DMS 273 (cell line): ENCODE measurements around the gene MYO1F.
A peak's percentile ranks its signal among the peaks of the same experiment; 100 is the strongest.

ENCODE experiments used
- DNase-seq: peaks from one replicate; lab custom pipeline; 2025; ENCODE audit not compliant: unreplicated experiment; lab: John Stamatoyannopoulos, UW

MYO1F gene

DNA sequence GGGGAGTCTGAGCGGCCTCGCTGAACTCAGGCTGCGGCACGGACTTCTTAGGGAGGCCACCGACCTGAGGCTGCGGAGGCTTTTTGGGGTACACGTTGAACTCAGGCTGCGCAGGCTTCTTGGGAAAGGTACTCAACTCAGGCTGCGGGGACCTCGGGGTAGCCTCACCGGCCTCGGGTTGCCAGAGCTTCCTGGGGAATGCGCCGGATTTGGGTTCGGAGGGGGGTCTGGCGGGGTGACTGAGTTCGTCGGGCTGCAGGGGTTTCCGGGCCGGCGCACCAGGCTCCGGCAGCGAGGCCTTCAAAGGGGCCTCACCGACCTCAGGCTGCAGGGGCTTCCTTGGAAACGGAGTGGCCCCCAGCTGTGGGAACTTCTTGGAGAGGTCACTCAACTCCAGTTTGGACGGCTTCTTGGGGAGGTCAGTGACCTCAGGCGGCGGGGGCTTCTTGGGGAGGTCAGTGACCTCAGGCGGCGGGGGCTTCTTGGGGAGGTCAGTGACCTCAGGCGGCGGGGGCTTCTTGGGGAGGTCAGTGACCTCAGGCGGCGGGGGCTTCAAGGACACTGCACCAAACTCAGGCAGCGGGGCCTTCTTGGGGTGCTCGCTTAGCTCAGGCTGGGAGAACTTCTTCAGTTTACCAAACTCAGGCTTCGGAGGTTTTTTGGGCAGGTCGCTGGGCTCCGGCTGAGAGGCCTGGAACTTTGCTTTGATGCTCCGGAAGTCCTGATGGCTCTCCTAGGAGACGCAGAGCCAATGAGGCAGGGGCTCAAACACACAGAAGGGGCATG, 78.0 kb downstream of the MYO1F start:
- no peak for DNase-seq

DNA sequence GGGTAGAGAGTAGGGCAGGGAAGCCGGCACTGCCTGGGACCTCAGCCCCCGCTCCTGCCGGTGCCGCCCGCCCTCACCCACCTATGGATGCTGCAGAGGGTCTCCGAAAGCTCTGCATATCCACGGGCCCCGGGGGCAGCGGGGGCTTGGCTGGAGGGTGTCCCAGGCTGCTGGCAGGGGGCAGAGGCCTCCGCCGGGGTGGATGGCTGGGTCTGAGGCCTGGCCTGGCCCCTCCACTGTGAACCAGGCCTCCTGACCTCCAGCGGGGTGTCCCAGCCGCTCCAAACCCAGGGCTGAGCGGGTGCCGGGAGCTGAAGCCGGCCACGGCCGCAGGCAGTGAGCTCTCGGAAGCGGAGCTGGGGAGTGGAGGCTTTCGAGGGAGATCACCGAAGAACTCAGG, 78.9 kb downstream of the MYO1F start:
- no peak for DNase-seq

DNA sequence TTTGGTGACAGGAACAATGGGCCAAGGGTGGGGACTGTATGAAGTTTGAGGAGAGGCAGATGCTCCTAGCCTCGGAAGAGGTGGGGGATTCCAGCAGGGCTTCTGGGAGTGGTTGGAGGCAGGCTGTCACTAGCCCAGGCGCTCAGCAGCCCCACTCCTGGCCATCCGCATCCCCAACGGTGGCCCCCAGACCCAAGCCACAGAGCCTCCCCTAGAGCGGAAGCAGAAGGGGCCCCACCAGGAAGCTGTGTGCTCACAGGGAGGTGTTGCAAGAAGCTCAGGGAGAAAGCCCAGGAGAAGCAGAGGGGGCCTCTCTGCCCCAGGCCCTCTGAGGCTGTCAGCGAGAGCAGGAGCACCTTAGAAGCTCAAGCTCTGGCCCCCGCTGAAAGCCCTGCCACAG, 83.1 kb downstream of the MYO1F start:
- no peak for DNase-seq

DNA sequence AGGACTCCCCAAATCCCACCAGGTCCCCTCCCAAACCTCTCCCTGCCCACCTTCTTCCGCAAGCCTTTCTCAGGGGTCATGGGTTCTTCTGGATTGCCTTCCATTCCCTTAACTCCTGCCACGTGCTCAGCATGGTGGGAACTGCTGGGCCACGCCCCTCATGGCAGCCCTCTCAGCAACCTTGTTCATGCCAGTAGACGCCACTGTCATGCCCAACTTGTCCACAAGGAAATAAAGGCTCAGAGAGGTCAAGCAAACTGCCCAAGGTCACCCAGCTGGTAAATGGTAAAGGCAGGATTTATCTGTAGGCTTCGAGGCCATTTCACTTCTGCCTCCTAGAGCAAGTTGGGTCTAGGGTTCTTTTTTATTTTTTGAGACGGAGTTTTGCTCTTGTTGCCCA, 85.7 kb downstream of the MYO1F start:
- DNase-seq, result peak; percentile 51

DNA sequence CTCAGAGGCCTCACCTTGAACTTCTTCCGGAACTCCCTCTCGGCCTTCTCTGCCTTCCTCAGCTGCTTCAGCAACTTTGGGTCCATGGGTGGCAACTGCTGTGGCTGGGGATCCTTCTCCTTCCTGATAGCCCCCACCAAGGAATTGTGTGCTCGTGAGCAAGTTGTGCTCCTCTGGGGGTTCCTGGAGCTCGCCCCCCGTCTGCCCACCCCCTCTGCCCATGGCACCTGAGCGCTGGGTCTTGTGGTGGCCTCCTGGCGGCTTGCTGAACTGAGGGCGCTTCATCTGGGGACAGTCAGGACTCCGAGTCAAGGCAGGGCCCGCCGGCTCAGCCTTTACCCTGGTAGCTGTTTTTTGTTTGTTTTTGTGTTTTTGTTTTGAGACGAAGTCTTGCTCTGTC, 86.4 kb downstream of the MYO1F start:
- DNase-seq, result no peak

DNA sequence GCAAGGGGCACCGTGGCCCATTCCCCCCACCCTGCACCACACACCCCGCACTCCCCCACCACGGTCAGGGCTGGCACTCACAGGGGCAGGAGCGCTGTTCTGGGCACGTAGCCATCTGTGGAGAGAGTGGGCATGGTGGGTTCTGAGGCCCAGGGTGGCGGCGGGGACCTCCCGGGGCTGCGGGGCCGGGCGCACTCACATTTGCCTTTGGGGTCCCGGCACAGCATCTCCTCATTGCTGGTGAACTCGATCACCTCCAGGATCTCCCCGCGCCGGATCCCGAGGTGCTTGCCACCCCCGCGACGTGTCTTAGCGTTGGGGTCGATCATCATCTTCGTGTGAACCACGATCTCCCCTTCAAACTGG, 86.9 kb downstream of the MYO1F start:
- no peak for DNase-seq

DNA sequence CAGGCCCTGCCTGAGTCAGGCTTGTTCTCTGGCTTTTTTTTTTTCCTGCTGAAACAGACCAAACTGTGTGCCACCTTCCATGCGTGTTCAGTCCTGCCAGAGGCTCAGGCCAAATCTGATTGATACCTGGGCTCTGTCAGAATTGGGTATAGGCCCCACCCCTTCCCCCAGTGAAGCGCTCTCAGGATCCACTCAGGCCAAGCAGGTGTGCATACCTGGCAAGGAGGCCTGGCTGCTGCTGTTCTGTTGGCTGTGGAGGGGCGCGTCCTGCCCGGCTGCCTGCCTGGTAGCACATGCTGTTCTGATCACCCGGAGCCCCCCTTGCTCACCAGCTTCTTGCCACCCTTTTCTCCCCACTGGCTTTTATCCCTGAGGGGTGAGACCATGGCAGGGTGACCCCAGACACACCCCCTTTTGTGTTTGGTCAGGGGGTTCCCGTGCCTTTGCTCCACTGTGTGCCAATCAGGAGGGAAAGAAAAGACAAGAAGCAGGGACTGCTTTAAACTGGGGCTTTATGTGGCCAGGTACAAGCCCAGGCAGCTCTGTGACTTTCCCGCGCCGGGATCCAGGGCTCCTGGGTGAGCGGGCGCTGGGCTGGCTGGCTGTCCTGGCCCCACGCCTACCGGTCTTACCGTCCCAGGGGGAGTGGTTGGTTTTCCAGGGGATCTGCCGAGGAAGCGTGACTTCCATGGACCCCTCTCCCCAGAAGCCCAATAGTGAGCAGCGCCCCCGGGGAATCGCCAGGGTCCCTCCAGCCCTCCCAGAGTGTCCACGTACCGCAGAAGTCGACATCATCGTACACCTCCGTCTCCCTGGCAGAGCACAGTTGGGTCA, 87.5 kb downstream of the MYO1F start:
- no peak for DNase-seq

DNA sequence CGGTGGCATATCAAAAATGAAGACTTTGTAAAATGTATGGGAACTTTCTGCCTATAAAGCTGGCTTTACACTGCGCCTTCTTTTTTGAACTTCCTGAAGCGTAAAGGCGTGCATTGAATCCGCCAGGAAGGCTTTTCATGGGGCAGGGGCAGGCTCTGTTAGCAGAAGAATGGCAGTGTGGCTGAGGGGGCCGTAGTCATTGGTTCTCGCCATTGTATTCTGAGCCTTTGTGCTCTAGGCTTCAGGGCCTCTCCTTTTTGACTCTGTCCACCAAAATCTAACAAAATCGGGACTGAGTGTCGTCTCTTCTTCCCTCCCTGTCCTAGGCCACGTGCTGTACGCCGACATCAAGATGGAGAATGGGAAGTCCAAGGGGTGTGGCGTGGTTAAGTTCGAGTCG, 88.9 kb downstream of the MYO1F start:
- no peak for DNase-seq

DNA sequence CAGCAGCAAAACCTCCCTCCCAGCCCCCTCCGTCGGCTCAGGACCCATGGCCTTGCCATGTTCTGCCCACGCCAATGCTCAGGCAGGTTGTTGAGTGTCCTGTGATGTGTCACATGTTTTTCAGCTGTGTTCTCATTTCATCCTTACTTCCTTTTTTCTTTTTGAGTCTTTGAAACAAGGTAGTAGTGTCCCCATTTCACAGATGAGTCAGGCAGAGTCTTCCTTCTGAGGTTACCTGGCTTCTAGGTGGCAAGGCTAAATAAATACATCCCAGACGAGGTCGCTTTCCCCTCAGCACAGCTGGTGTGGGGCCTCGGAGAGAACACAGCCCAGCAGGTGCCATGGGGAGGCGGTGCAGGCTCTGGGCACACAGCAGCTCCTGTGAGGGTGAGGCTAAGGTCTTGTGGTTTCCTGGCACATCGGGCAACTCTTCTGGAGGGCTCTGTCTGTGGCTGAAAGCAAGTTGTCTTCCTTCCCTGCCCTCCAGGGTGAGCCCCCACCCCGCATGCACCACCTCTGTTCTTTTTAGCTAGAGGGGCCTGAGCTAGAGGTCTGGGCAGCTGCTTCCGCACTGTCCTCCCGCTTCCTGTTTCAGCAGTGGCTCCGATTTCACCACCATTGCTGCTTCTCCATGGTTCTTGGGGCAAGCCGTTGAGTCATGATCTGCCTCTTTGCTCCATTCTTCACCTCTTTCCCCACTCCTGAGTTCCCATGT, 89.9 kb downstream of the MYO1F start:
- no peak for DNase-seq

DNA sequence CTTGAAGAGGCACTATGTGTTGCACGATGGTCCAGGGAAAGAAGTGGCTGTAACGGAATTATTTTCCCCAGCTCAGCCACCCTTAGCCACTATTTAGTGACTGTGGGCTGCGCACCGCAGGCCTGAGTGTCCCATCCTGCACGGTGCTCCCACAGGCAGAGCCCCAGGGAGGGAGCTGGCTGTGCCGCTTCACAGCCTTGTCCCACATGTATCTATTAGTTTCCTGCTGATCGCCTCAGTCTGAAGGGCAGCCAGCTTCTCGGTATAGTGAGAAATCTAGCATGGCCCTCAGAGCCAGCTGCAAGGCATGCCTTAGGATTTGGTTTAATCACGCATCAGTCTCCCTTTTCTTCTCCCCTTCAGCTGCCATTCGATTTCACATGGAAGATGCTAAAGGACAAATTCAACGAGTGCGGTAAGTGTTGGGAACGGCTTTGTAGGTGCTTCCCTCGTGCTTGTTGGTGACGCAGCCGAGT, 90.5 kb downstream of the MYO1F start:
- no peak for DNase-seq

DNA sequence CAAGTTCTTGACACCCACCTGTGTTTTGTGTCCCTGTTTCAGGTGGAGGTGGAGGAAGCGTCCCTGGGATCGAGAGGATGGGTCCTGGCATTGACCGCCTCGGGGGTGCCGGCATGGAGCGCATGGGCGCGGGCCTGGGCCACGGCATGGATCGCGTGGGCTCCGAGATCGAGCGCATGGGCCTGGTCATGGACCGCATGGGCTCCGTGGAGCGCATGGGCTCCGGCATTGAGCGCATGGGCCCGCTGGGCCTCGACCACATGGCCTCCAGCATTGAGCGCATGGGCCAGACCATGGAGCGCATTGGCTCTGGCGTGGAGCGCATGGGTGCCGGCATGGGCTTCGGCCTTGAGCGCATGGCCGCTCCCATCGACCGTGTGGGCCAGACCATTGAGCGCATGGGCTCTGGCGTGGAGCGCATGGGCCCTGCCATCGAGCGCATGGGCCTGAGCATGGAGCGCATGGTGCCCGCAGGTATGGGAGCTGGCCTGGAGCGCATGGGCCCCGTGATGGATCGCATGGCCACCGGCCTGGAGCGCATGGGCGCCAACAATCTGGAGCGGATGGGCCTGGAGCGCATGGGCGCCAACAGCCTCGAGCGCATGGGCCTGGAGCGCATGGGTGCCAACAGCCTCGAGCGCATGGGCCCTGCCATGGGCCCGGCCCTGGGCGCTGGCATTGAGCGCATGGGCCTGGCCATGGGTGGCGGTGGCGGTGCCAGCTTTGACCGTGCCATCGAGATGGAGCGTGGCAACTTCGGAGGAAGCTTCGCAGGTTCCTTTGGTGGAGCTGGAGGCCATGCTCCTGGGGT, 91.5 kb downstream of the MYO1F start:
- DNase-seq, result no peak

DNA sequence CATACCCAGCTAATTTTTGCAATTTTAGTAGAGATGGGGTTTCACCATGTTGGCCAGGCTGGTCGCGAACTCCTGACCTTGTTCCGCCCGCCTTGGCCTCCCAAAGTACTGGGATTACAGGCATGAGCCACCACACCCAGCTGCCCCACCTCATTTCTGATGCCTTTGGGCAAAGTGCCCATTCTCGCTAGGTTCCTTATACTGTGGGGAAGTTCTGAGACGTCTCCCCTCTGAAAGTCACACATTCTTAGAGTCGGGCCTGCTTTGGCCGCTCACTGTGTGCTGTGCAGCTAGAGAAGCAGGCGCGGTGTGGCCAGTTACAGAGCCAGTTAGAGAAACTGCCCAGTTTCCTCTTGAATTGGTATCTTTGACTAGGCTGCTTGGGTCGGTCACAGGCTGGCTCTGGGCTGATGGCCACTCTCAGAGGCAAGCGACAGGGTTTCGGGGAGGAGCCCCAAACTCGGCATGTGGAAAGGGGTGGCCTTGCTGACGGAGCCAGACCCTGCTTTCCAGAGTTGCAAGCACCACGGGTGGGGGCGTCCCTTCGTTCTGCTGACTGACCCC, 92.8 kb downstream of the MYO1F start:
- no peak for DNase-seq

DNA sequence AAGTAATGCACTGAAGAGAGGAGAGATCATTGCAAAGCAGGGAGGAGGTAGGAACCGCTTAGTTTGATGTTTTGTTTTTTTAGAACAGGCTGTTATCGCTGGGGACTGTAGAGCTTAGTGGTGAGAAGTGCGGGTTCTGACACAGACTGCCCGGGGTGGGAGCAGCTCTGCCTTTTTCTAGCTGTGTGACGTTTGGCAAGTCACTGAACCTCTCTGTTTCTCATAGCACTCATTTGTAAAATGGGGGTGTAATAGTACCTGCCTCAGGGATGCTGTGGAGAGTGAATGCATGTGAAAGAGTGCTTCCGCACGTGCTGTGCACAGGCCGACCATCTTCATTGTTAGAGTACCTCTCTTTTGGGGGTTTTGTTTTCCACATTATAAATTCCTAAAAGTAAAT, 94.1 kb downstream of the MYO1F start:
- DNase-seq, result no peak

DNA sequence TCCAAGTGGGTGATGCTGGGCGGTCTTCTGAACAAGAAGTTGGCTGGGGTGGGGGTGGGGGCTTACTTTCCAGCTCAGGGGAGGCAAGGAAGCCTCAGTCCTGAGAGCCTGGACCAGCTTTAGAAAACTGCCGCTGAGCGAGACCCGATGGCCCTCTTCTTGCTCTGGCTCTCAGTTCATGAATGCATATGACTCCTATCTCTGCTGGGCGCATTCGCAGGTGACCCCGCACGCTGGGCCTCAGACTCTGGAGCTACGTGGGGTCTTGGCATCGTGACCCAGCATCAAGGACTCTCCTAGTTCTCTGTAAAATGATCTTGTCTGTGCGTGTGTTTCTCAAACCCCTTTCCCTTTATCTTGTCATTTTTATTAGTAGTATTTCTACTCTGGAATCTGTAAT, 94.5 kb downstream of the MYO1F start:
- no peak for DNase-seq

DNA sequence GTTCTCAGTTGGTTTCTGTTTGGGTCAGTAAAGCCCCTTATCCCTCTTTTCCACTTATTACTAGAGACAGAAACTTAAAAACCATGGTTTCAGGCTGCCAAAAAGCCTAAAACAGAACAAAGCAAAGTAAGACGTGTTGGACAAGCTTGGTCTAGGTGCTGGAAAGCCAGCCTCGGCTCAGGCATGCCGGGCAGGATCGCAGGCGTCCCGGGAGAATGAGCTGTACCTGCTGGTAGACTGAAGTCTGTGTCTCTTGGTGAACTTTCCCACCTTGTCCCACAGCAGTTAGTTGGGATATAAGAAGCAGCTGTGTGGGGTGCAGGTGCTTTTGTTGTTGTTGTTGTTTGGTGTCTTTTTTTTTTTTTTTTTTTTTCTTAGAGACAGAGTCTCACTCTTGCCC, 95.6 kb downstream of the MYO1F start:
- no peak for DNase-seq

DNA sequence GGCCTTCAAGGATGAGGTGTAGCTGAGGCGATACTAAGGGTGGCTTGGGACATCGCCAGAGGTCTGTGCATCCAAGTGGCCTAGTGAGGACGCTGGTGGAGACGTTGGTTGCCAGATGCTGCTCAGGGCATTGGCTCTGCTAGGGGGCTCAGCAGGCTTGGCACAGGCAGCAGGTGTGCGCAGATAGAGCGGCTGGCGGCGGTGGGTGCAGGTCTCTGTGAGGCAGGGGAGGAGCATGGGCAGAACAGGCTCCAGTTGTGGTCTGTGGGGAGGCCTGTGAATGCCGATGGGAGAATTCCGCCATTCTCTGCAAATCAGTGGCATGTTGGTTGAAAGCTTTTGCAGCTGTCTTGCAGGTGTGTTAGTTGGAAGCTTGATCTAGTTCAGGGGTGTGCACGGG, 96.0 kb downstream of the MYO1F start:
- DNase-seq, result no peak

DNA sequence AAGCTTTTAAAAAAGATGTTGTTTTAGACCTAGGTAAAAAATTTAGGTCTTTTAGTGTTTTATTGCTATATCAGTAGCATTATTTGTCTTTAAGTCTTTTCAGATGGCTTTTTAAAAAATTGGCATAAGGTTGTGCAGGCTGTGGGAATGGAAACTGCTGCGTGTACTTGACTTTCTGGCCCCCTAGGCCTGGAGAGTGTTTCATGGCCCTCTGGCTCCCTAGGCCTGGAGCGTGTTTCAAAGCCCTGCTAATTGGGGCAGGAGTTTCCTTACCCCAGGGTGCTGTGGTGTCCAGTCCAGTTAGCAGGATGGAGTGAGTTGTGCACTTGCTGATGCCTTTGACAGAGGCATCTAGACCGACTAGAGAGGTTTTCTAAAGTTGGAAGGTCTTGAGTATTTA, 98.6 kb downstream of the MYO1F start:
- DNase-seq, result no peak

DNA sequence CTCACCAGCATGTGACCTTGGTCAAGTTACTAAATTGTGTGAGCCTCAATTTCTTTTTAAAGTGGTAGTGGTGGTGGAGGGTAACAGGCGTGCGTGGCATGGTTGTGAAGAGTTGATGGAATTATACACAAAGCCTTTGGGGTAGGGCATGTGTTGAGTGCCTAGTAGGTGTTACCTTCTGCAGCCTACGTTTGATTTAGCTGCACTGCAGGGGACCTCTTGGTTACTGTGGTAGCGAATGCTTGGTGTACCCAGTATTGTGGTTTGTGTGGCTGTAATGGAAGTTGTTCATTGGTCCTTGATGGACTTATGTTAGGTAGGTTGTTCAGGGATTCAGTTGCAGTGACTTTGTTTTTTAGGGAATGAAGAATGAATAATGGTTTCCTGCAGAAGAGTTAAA, 99.4 kb downstream of the MYO1F start:
- no peak for DNase-seq

DNA sequence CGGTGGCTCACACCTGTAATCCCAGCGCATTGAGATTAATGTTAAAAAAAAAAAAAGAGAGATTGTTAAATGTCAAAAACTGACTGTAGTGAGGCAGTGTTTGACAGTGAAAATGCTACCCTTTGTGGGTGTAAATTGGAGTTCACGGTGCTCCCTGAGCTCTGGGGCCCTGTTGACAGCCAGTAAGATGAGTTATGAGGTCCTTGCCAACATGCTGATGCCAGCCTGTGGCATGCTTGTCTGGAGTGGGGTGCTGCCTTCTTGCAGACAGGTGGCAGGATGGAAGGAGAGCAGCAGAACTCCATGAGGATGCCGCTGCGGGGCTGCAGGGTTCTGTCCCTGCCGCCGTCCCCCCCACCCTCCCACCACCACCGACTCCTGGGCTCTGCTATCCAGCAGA, 100.7 kb downstream of the MYO1F start:
- DNase-seq, result no peak

DNA sequence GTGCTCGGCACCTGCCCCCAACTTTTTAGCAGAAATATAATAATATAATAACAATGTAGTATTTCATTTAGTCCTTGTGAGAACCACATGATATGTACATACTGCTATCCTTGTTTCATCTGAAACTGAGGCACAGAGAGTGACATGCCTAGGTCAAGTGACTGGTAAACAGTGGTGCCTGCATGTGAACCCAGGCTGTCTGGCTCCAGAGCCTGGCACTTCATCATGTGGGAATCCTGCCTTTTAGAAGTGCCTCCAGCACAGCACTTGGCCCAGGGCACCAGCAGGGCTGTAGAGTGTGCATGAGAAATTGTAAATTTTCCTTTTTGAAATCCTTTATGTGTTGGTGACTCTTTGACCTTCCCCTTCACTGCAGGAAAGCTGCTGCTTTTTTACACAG, 102.2 kb downstream of the MYO1F start:
- DNase-seq, result no peak
